Right lobe of liver (tissue), 6 donors: ENCODE results near the gene CBFA2T2. TPM values are rescaled to one million over a fixed set of nuclear protein-coding genes. Genes with fewer than 3 reads are reported as not detected.
"Not testable (repeated sequence)": the region's sequence is repeated elsewhere in the genome, so short reads cannot be mapped to it uniquely, and the experiment has no call there.

Experiments used
- ATAC-seq, 4 donors: fragments of 200-7000 bp; cut with Tn5 transposase; one replicate each; pipeline ENCODE4 v1.9.1; 2020; ENCODE audit warnings: mild to moderate bottlenecking in 4 of 4, moderate library complexity in 4 of 4
- DNase-seq, 3 donors: peaks; one replicate each; pipeline ENCODE4 v3.0.0-alpha.2; 2020
- H3K27ac ChIP-seq, 3 donors: fragments of 200-600 bp; one replicate each; pipeline ENCODE4 v1.8.0; 2022
- H3K27me3 ChIP-seq, 2 donors: fragments of 200-600 bp; one replicate each; pipeline ENCODE4 v1.8.0; 2022
- H3K36me3 ChIP-seq, 4 donors: fragments of 200-600 bp; sonication (generic) in 1 of 4; one replicate each; pipeline versions ENCODE4 v1.5.1 to v1.8.0; 2017 to 2022; ENCODE audit warnings: control low read depth in 1 of 4
- H3K4me1 ChIP-seq, 4 donors: fragments of 200-600 bp; sonication (generic) in 1 of 4; one replicate each; pipeline versions ENCODE4 v1.5.1 to v1.8.0; 2017 to 2022; ENCODE audit warnings: control low read depth in 1 of 4
- H3K4me3 ChIP-seq, 3 donors: fragments of 200-600 bp; one replicate each; pipeline ENCODE4 v1.8.0; 2022
- H3K9me3 ChIP-seq, 4 donors: fragments of 200-600 bp; sonication (generic) in 1 of 4; one replicate each; pipeline versions ENCODE4 v1.5.1 to v1.8.0; 2017 to 2022; ENCODE audit warnings: control low read depth in 1 of 4
- CTCF ChIP-seq, 4 donors: fragments of 200-600 bp in 3 of 4; fragments of 450-650 bp in 1 of 4; IDR thresholded peaks; one replicate each; pipeline versions ENCODE4 v1.5.1 to v1.8.0; 2016 to 2022; ENCODE audit warnings: antibody characterized with exemption in 4 of 4, mild to moderate bottlenecking in 2 of 4
- POLR2A ChIP-seq: fragments of 450-650 bp; IDR thresholded peaks from one replicate; pipeline ENCODE4 v1.6.1; 2017; ENCODE audit warnings: antibody characterized with exemption, mild to moderate bottlenecking
- WGBS: methylation state at CpG from one replicate; pipeline ENCODE4 v1.1.6; 2018; ENCODE audit warnings: low coverage, low lambda C conversion rate; ENCODE audit not compliant: insufficient coverage; ENCODE audit errors: missing lambda C conversion rate; 5-methylcytosine and 5-hydroxymethylcytosine counted together
- intact Hi-C, 2 donors: fragments of 100-400 bp; cut with DNase I; formaldehyde crosslinking; loops; one replicate each; pipeline versions ENCODE4 v1.11.2 to v1.14.1; 2022
- long read RNA-seq: library from polyadenylated mRNA; unstranded; transcript quantifications from one replicate; pipeline ENCODE4 v2.0.0, GENCODE V29; 2019
- total RNA-seq, 6 experiments: library from RNA; depleted of rRNA in 2 of 6; stranded (reverse); fragments of >200 nt in 2 of 6; fragmentation: NEBNext Ultra II Directional in 3 of 6; extraction: Animal tissue kit (Norgen Biotek cat#: 25700) in 3 of 6; gene quantifications; one replicate each; pipeline versions ENCODE4 v1.1.0 to v1.2.4, GENCODE V29; 2016 to 2023
- donor health status: DM: no; HTN: yes; CAD: no.
- donor health status: DM: no; HTN: no; CAD: no.
- donor health status: DM: no; HTN: no; CAD: no.
- donor health status: DM: no; HTN: yes; CAD: no.
- donor health status: DM: no; HTN: yes; CAD: no.

CBFA2T2 gene
- 1 to 10 TPM; 4.5 to 7.3 (median 5.6) TPM for total RNA-seq
- long read RNA-seq, partial matches to known transcripts: 0 of 2 reads
- long read RNA-seq, other reads (novel, unspliced or antisense): 2 of 2 reads

- no peak for TF ChIP-seq POLR2A
- TF ChIP-seq CTCF (IDR thresholded peaks at IDR 0.05): no peak
- Histone ChIP-seq H3K36me3 (no peaks in the 10 kb centered on the region), H3K4me1 (peaks cover 0 to 8% (median 0%) of the 10 kb centered on the region in 4 donors), H3K27me3 (no peaks in the 10 kb centered on the region), H3K4me3 (peak within 1 kb of the TSS; percentile 74 to 86 (median 77)), H3K9me3 (no peaks in the 10 kb centered on the region), H3K27ac (peak within 1 kb of the TSS; percentile 87 to 94 (median 92))
- intact Hi-C loops: no loop called here
- peak; percentile 46 to 52 (median 51) for ATAC-seq
- 5% methylated on average over 6 of the region's 105 CpGs for WGBS
- peak in 2 of 3 donors; percentile 77 for DNase-seq
Measured at GRCh38 chr20:33490023-33490933, at the start of gene CBFA2T2. TSS of gene CBFA2T2 (plus strand) at chr20:33490096. CDS start at chr20:33490268, 172 bp downstream.

- not testable (repeated sequence) for H3K4me3 ChIP-seq, H3K9me3 ChIP-seq
Measured at GRCh38 chr20:33440562-33440961, 49.3 kb upstream of the CBFA2T2 start.

GRCh38 chr20:33441142-33441955 lies 48.5 kb upstream of the CBFA2T2 start:
- no peak for TF ChIP-seq POLR2A
- no peak for TF ChIP-seq CTCF (IDR thresholded peaks at IDR 0.05)
- intact Hi-C loops: no loop called here

More at GRCh38 chr20:33440562-33440961, 49.3 kb upstream of the CBFA2T2 start:
- H3K4me1 ChIP-seq: peaks cover 0 to 15% (median 0%) of the 10 kb centered on the region in 4 donors
- intact Hi-C loops, H3K27ac ChIP-seq, DNase-seq, H3K27me3 ChIP-seq, H3K36me3 ChIP-seq, ATAC-seq: not testable (repeated sequence)
- 82% methylated on average over 6 of the region's 7 CpGs for WGBS

GRCh38 chr20:33442136-33443005 lies 47.5 kb upstream of the CBFA2T2 start:
- peak overlapping the region in 2 of 3 donors; percentile 66 to 81 for H3K4me3 ChIP-seq
- TF ChIP-seq POLR2A: no peak
- TF ChIP-seq CTCF (IDR thresholded peaks at IDR 0.05): no peak
- H3K36me3 ChIP-seq: no peaks in the 10 kb centered on the region
- DNase-seq (peak in 1 of 3 donors; percentile 49), ATAC-seq (no peak)
- 67% methylated on average over 7 of the region's 9 CpGs for WGBS
- H3K4me1 ChIP-seq: peaks cover 0 to 15% (median 0%) of the 10 kb centered on the region in 4 donors
- intact Hi-C loops: no loop called here
- no peak overlapping the region for H3K27ac ChIP-seq
- no peaks in the 10 kb centered on the region for H3K9me3 ChIP-seq
- no peaks in the 10 kb centered on the region for H3K27me3 ChIP-seq

More at GRCh38 chr20:33441142-33441955, 48.5 kb upstream of the CBFA2T2 start:
- H3K27ac ChIP-seq: no peak overlapping the region
- H3K9me3 ChIP-seq: no peaks in the 10 kb centered on the region
- no peaks in the 10 kb centered on the region for H3K27me3 ChIP-seq
- WGBS: 57% methylated on average over 6 of the region's 7 CpGs
- DNase-seq: no peak
- no peak for ATAC-seq
- peaks cover 0 to 15% (median 0%) of the 10 kb centered on the region in 4 donors for H3K4me1 ChIP-seq
- no peaks in the 10 kb centered on the region for H3K36me3 ChIP-seq
- no peak overlapping the region for H3K4me3 ChIP-seq
